Measurements from ENCODE around the gene CNIH1. TPM values are rescaled to one million over a fixed set of nuclear protein-coding genes. Genes with fewer than 3 reads are reported as not detected.
"Not testable (repeated sequence)": the region's sequence is repeated elsewhere in the genome, so short reads cannot be mapped to it uniquely, and the experiment has no call there.

CNIH1 gene
- total and polyA plus RNA-seq, 5 donors from 2014 or later: 40.5 to 112 (median 94.5) TPM

- Mint-ChIP-seq H3K27ac (peak overlapping the region in 1 of 3 donors; percentile 77), H3K9me3 (peaks cover 2 to 13% (median 7%) of the 10 kb centered on the region in 7 donors), H3K36me3 (peaks cover 25% of the 10 kb centered on the region), H3K27me3 (no peaks in the 10 kb centered on the region), H3K4me3 (no peak overlapping the region), H3K4me1 (no peaks in the 10 kb centered on the region)
- Histone ChIP-seq H3K4me1 (ENCODE audit: control insufficient read depth, insufficient read depth, low read length, poor library complexity, severe bottlenecking) (no peaks in the 10 kb centered on the region), H3K36me3 (ENCODE audit: control insufficient read depth, insufficient read depth, low read length) (no peaks in the 10 kb centered on the region), H3K4me3 (ENCODE audit: low read depth, low read length) (no peak overlapping the region), H3K27ac (ENCODE audit: insufficient read depth, low read length, poor library complexity, severe bottlenecking) (no peak overlapping the region), H3K27me3 (ENCODE audit: control insufficient read depth, insufficient read depth, low read length) (no peaks in the 10 kb centered on the region), H3K9me3 (ENCODE audit: control insufficient read depth in 2 of 2, low read length in 2 of 2) (peaks cover 11 to 17% of the 10 kb centered on the region in 2 experiments)
- DNase-seq (no peak), ATAC-seq (ENCODE audit: low read depth in 2 of 2) (no peak)
Measured at GRCh38 chr14:54465654-54466053, 24.5 kb upstream of the CNIH1 start.

- Mint-ChIP-seq H3K9me3 (peaks cover 2 to 8% (median 5%) of the 10 kb centered on the region in 7 donors), H3K36me3 (peaks cover 3% of the 10 kb centered on the region), H3K27ac (no peak overlapping the region), H3K4me1 (peaks cover 0 to 3% (median 0%) of the 10 kb centered on the region in 4 donors), H3K27me3 (no peaks in the 10 kb centered on the region), H3K4me3 (no peak overlapping the region)
- ATAC-seq (ENCODE audit: low read depth in 2 of 2): no peak
- H3K27ac ChIP-seq (ENCODE audit: insufficient read depth, low read length, poor library complexity, severe bottlenecking): no peak overlapping the region
- H3K4me1 ChIP-seq (ENCODE audit: control insufficient read depth, insufficient read depth, low read length, poor library complexity, severe bottlenecking): no peaks in the 10 kb centered on the region
- DNase-seq: no peak
- H3K4me3 ChIP-seq (ENCODE audit: low read depth, low read length): no peak overlapping the region
- H3K9me3 ChIP-seq (ENCODE audit: control insufficient read depth in 2 of 2, low read length in 2 of 2): peaks cover 2 to 9% of the 10 kb centered on the region in 2 experiments
- no peaks in the 10 kb centered on the region for H3K36me3 ChIP-seq (ENCODE audit: control insufficient read depth, insufficient read depth, low read length)
- no peaks in the 10 kb centered on the region for H3K27me3 ChIP-seq (ENCODE audit: control insufficient read depth, insufficient read depth, low read length)
Measured at GRCh38 chr14:54462048-54462447, 20.9 kb upstream of the CNIH1 start.

- H3K27me3 ChIP-seq (ENCODE audit: control insufficient read depth, insufficient read depth, low read length): no peaks in the 10 kb centered on the region
- H3K9me3 ChIP-seq (ENCODE audit: control insufficient read depth in 2 of 2, low read length in 2 of 2): peaks cover 0 to 5% of the 10 kb centered on the region in 2 experiments
- no peak overlapping the region for H3K4me3 ChIP-seq (ENCODE audit: low read depth, low read length)
- Mint-ChIP-seq H3K27ac (no peak overlapping the region), H3K27me3 (no peaks in the 10 kb centered on the region), H3K36me3 (peaks cover 3% of the 10 kb centered on the region), H3K4me3 (no peak overlapping the region), H3K4me1 (peaks cover 0 to 3% (median 0%) of the 10 kb centered on the region in 4 donors), H3K9me3 (peaks cover 0 to 8% (median 2%) of the 10 kb centered on the region in 7 donors)
- no peaks in the 10 kb centered on the region for H3K36me3 ChIP-seq (ENCODE audit: control insufficient read depth, insufficient read depth, low read length)
- no peaks in the 10 kb centered on the region for H3K4me1 ChIP-seq (ENCODE audit: control insufficient read depth, insufficient read depth, low read length, poor library complexity, severe bottlenecking)
- DNase-seq: no peak
- H3K27ac ChIP-seq (ENCODE audit: insufficient read depth, low read length, poor library complexity, severe bottlenecking): no peak overlapping the region
- no peak for ATAC-seq (ENCODE audit: low read depth in 2 of 2)
Measured at GRCh38 chr14:54459106-54459505, 17.9 kb upstream of the CNIH1 start.

GRCh38 chr14:54458536-54458935, 17.4 kb upstream of the CNIH1 start:
- ATAC-seq (ENCODE audit: low read depth in 2 of 2); DNase-seq: not testable (repeated sequence)

GRCh38 chr14:54457609-54457996, 16.4 kb upstream of the CNIH1 start:
- no peak overlapping the region for H3K27ac Mint-ChIP-seq
- Histone ChIP-seq H3K4me1 (ENCODE audit: control insufficient read depth, insufficient read depth, low read length, poor library complexity, severe bottlenecking) (no peaks in the 10 kb centered on the region), H3K36me3 (ENCODE audit: control insufficient read depth, insufficient read depth, low read length) (no peaks in the 10 kb centered on the region), H3K9me3 (ENCODE audit: control insufficient read depth in 2 of 2, low read length in 2 of 2) (peaks cover 0 to 5% of the 10 kb centered on the region in 2 experiments), H3K27me3 (ENCODE audit: control insufficient read depth, insufficient read depth, low read length) (no peaks in the 10 kb centered on the region), H3K4me3 (ENCODE audit: low read depth, low read length) (no peak overlapping the region), H3K27ac (ENCODE audit: insufficient read depth, low read length, poor library complexity, severe bottlenecking) (no peak overlapping the region)
- H3K4me3 Mint-ChIP-seq: no peak overlapping the region
- H3K36me3 Mint-ChIP-seq: no peaks in the 10 kb centered on the region
- H3K4me1 Mint-ChIP-seq: peaks cover 0 to 3% (median 0%) of the 10 kb centered on the region in 4 donors
- DNase-seq: no peak
- H3K9me3 Mint-ChIP-seq: peaks cover 0 to 8% (median 2%) of the 10 kb centered on the region in 7 donors
- ATAC-seq (ENCODE audit: low read depth in 2 of 2): no peak
- no peaks in the 10 kb centered on the region for H3K27me3 Mint-ChIP-seq

More at GRCh38 chr14:54458536-54458935, 17.4 kb upstream of the CNIH1 start:
- H3K4me1 ChIP-seq (ENCODE audit: control insufficient read depth, insufficient read depth, low read length, poor library complexity, severe bottlenecking); H3K27ac Mint-ChIP-seq; H3K36me3 ChIP-seq (ENCODE audit: control insufficient read depth, insufficient read depth, low read length); H3K4me3 Mint-ChIP-seq; H3K36me3 Mint-ChIP-seq; H3K9me3 ChIP-seq (ENCODE audit: control insufficient read depth in 2 of 2, low read length in 2 of 2); H3K27me3 Mint-ChIP-seq; H3K9me3 Mint-ChIP-seq; H3K4me3 ChIP-seq (ENCODE audit: low read depth, low read length); H3K27ac ChIP-seq (ENCODE audit: insufficient read depth, low read length, poor library complexity, severe bottlenecking); H3K27me3 ChIP-seq (ENCODE audit: control insufficient read depth, insufficient read depth, low read length); H3K4me1 Mint-ChIP-seq: not testable (repeated sequence)

- not testable (repeated sequence) for H3K36me3 Mint-ChIP-seq; H3K27ac ChIP-seq (ENCODE audit: insufficient read depth, low read length, poor library complexity, severe bottlenecking); H3K36me3 ChIP-seq (ENCODE audit: control insufficient read depth, insufficient read depth, low read length); H3K4me3 ChIP-seq (ENCODE audit: low read depth, low read length); DNase-seq; ATAC-seq (ENCODE audit: low read depth in 2 of 2); H3K9me3 Mint-ChIP-seq; H3K27me3 ChIP-seq (ENCODE audit: control insufficient read depth, insufficient read depth, low read length); H3K4me1 Mint-ChIP-seq; H3K27me3 Mint-ChIP-seq; H3K9me3 ChIP-seq (ENCODE audit: control insufficient read depth in 2 of 2, low read length in 2 of 2); H3K4me1 ChIP-seq (ENCODE audit: control insufficient read depth, insufficient read depth, low read length, poor library complexity, severe bottlenecking); H3K27ac Mint-ChIP-seq; H3K4me3 Mint-ChIP-seq
Measured at GRCh38 chr14:54456820-54457608, 15.8 kb upstream of the CNIH1 start.

GRCh38 chr14:54455363-54455762, 14.2 kb upstream of the CNIH1 start:
- Mint-ChIP-seq H3K27me3 (no peaks in the 10 kb centered on the region), H3K36me3 (no peaks in the 10 kb centered on the region), H3K4me3 (no peak overlapping the region), H3K27ac (no peak overlapping the region), H3K9me3 (peaks cover 0 to 8% (median 1%) of the 10 kb centered on the region in 7 donors), H3K4me1 (peaks cover 0 to 3% (median 0%) of the 10 kb centered on the region in 4 donors)
- DNase-seq: no peak
- Histone ChIP-seq H3K27ac (ENCODE audit: insufficient read depth, low read length, poor library complexity, severe bottlenecking) (no peak overlapping the region), H3K27me3 (ENCODE audit: control insufficient read depth, insufficient read depth, low read length) (no peaks in the 10 kb centered on the region), H3K4me3 (ENCODE audit: low read depth, low read length) (no peak overlapping the region), H3K9me3 (ENCODE audit: control insufficient read depth in 2 of 2, low read length in 2 of 2) (peaks cover 0 to 5% of the 10 kb centered on the region in 2 experiments), H3K36me3 (ENCODE audit: control insufficient read depth, insufficient read depth, low read length) (no peaks in the 10 kb centered on the region), H3K4me1 (ENCODE audit: control insufficient read depth, insufficient read depth, low read length, poor library complexity, severe bottlenecking) (no peaks in the 10 kb centered on the region)
- no peak for ATAC-seq (ENCODE audit: low read depth in 2 of 2)

GRCh38 chr14:54453990-54454389, 12.8 kb upstream of the CNIH1 start:
- H3K9me3 Mint-ChIP-seq; H3K27ac Mint-ChIP-seq; ATAC-seq (ENCODE audit: low read depth in 2 of 2): not testable (repeated sequence)

More at GRCh38 chr14:54453990-54454389, 12.8 kb upstream of the CNIH1 start:
- H3K27me3 ChIP-seq (ENCODE audit: control insufficient read depth, insufficient read depth, low read length); H3K4me3 Mint-ChIP-seq; H3K4me1 Mint-ChIP-seq; H3K27me3 Mint-ChIP-seq; DNase-seq; H3K27ac ChIP-seq (ENCODE audit: insufficient read depth, low read length, poor library complexity, severe bottlenecking); H3K9me3 ChIP-seq (ENCODE audit: control insufficient read depth in 2 of 2, low read length in 2 of 2); H3K36me3 ChIP-seq (ENCODE audit: control insufficient read depth, insufficient read depth, low read length); H3K4me3 ChIP-seq (ENCODE audit: low read depth, low read length); H3K4me1 ChIP-seq (ENCODE audit: control insufficient read depth, insufficient read depth, low read length, poor library complexity, severe bottlenecking); H3K36me3 Mint-ChIP-seq: not testable (repeated sequence)

All from CD4-positive, CD25-positive, alpha-beta regulatory T cell (primary cell).